ENCODE data around the gene NR2C2.

Gene NR2C2

DNA sequence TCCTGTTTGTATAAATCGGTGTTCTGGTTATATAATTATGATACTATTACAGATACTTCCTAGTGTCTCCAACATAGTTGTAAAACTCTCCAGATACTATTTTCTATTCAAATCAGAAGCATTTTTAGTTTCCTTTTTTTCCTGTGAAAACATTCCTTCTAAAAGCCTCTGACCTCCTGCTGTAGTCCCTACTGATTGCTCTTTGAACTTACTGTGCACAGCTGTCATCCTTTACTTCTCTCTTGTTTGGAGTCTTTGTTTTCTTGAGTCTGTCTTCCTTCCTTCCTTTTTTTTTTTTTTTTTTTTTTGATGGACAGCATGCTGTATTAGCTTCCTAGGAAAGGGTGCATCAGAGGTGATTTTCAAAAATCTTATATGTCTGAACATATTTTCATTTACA, 28.9 kb downstream of the NR2C2 start:
- TF ChIP-seq REST (IDR thresholded peaks at IDR 0.05; ENCODE audit: low read depth): no peak
- TF ChIP-seq EGR1 (IDR thresholded peaks at IDR 0.05): no peak
- TF ChIP-seq FOXM1 (IDR thresholded peaks at IDR 0.05; ENCODE audit: borderline replicate concordance, low read depth): no peak
- no peak for TF ChIP-seq ZBTB7A (IDR thresholded peaks at IDR 0.05; ENCODE audit: low read depth)
- no peak for TF ChIP-seq NFIC (IDR thresholded peaks at IDR 0.05)
- no peak for TF ChIP-seq TEAD4 (IDR thresholded peaks at IDR 0.05)
- TF ChIP-seq, protein P1, sequence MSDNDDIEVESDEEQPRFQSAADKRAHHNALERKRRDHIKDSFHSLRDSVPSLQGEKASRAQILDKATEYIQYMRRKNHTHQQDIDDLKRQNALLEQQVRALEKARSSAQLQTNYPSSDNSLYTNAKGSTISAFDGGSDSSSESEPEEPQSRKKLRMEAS (IDR thresholded peaks at IDR 0.05): no peak
- no peak for TF ChIP-seq EP300 (IDR thresholded peaks at IDR 0.05; ENCODE audit: borderline replicate concordance)
- TF ChIP-seq CREB1 (IDR thresholded peaks at IDR 0.05; ENCODE audit: low read depth): no peak
- no peak for TF ChIP-seq YY1 (IDR thresholded peaks at IDR 0.05; ENCODE audit: low read depth)
- TF ChIP-seq USF1 (IDR thresholded peaks at IDR 0.05): no peak
- TF ChIP-seq CEBPB (IDR thresholded peaks at IDR 0.05): no peak

DNA sequence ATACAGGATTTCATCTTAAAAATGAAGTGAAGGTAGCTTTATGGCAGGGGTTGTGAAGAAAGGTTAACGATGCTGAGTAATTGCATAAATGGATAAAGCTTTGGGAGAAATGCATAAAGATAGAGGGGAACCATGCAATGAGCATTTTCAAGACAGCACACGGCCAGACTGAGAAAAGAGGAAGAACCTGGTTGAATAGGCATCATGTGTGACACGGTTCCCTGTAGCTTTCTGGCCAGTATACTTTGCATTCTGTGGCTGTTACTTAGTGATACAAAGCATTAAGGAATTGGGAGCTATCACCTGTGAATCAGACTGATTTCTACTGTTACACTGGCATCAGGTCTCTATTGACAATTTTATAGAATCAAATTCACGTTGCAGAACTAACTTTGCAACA, 33.3 kb downstream of the NR2C2 start:
- TF ChIP-seq YY1 (IDR thresholded peaks at IDR 0.05; ENCODE audit: low read depth): no peak
- no peak for TF ChIP-seq RAD21 (IDR thresholded peaks at IDR 0.05; ENCODE audit: low read depth)
- no peak for TF ChIP-seq FOXM1 (IDR thresholded peaks at IDR 0.05; ENCODE audit: borderline replicate concordance, low read depth)
- no peak for TF ChIP-seq CEBPB (IDR thresholded peaks at IDR 0.05)
- TF ChIP-seq NFIC (IDR thresholded peaks at IDR 0.05): no peak

DNA sequence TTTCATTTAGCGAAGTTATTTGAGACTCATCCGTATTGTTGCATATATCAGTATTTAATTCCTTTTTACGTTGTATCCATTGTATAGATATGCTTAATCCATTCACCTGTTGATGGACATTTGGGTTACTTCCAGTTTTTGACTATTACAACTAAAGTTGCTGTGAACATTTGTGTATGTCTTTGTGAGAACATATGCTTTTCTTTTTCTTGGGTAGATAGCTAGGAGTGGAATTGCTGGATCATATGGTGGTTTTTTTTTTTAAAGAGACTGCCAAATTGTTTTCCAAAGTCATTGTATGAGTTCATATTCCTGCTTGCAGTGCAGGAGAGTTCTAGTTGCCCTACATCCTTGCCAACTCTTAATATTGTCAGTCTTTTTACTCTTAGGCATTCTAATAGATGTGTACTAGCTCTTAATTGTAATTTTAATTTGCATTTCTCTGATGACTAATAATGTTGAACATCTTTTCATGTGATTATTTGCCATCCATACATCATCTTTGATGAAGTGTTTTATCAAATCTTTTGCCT, 37.3 kb downstream of the NR2C2 start:
- TF ChIP-seq TEAD4 (IDR thresholded peaks at IDR 0.05): no peak
- no peak for TF ChIP-seq RAD21 (IDR thresholded peaks at IDR 0.05; ENCODE audit: low read depth)
- TF ChIP-seq FOXM1 (IDR thresholded peaks at IDR 0.05; ENCODE audit: borderline replicate concordance, low read depth): no peak
- TF ChIP-seq ZBTB7A (IDR thresholded peaks at IDR 0.05; ENCODE audit: low read depth): no peak
- no peak for TF ChIP-seq CREB1 (IDR thresholded peaks at IDR 0.05; ENCODE audit: low read depth)
- TF ChIP-seq NFIC (IDR thresholded peaks at IDR 0.05): no peak
- no peak for TF ChIP-seq CEBPB (IDR thresholded peaks at IDR 0.05)
- TF ChIP-seq REST (IDR thresholded peaks at IDR 0.05; ENCODE audit: low read depth): no peak
- TF ChIP-seq EP300 (IDR thresholded peaks at IDR 0.05; ENCODE audit: borderline replicate concordance): no peak
- TF ChIP-seq EGR1 (IDR thresholded peaks at IDR 0.05): no peak
- TF ChIP-seq YY1 (IDR thresholded peaks at IDR 0.05; ENCODE audit: low read depth): no peak
- TF ChIP-seq, protein P1 (IDR thresholded peaks at IDR 0.05): no peak
- no peak for TF ChIP-seq TAF1 (IDR thresholded peaks at IDR 0.05; ENCODE audit: low read depth)

DNA sequence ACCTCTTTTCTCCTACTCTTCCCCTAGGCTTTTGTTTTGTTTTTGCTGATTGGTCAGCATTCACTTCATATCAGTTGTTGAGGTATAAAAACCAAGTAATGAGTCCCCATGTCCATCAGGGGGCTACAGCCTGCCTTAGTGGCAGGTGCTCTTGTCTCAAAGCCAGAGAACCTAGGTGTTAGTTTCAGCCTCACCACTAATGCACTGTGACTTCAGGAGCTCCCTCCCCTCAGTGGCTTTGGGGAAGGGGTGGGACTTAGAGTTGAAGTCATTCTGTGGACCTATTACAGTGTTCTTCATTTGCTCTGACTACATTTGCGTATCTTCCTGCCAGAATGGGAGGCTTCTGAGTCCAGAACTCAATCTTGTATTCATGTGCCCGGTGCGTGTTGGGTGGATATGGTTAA, 41.6 kb downstream of the NR2C2 start:
- TF ChIP-seq RAD21 (IDR thresholded peaks at IDR 0.05; ENCODE audit: low read depth) (no peak), CREB1 (IDR thresholded peaks at IDR 0.05; ENCODE audit: low read depth) (no peak), TEAD4 (IDR thresholded peaks at IDR 0.05) (no peak), FOXM1 (IDR thresholded peaks at IDR 0.05; ENCODE audit: borderline replicate concordance, low read depth) (no peak), CEBPB (IDR thresholded peaks at IDR 0.05) (no peak), ZBTB7A (IDR thresholded peaks at IDR 0.05; ENCODE audit: low read depth) (no peak), TCF12 (IDR thresholded peaks at IDR 0.05; ENCODE audit: low read depth) (no peak), YY1 (IDR thresholded peaks at IDR 0.05; ENCODE audit: low read depth) (no peak), NFIC (IDR thresholded peaks at IDR 0.05) (no peak), TAF1 (IDR thresholded peaks at IDR 0.05; ENCODE audit: low read depth) (no peak), EP300 (IDR thresholded peaks at IDR 0.05; ENCODE audit: borderline replicate concordance) (no peak), USF1 (IDR thresholded peaks at IDR 0.05) (no peak), EGR1 (IDR thresholded peaks at IDR 0.05) (no peak), REST (IDR thresholded peaks at IDR 0.05; ENCODE audit: low read depth) (no peak)
- TF ChIP-seq, protein P1 (IDR thresholded peaks at IDR 0.05): no peak
